Activated CD4-positive, alpha-beta T cell treated with anti-CD3 and anti-CD28 coated beads, Interleukin-2, amount 10 ng/mL, durations not matched to agents 7 days and 5 days (primary cell): ENCODE data around the gene OXTR. TPM values are rescaled to one million over a fixed set of nuclear protein-coding genes. Genes with fewer than 3 reads are reported as not detected.

Source experiments
- CTCF ChIA-PET: fragments of 350-600 bp; sonication (Branson Sonifier 250); formaldehyde crosslinking; loops from one replicate; lab custom pipeline; 2021; ENCODE audit warnings: antibody characterized with exemption; lab: Charles Lee
- POLR2A ChIA-PET: fragments of 350-600 bp; sonication (Branson Sonifier 250); formaldehyde crosslinking; loops from one replicate; lab custom pipeline; 2021; ENCODE audit warnings: antibody characterized with exemption; lab: Charles Lee
- DNase-seq: peaks from one replicate; pipeline ENCODE4 v3.0.0-alpha.2; 2020
- H3K27ac Mint-ChIP-seq: one replicate; pipeline ENCODE4 v1.8.0; 2021; ENCODE audit warnings: mild to moderate bottlenecking, moderate library complexity, mixed read lengths
- H3K27me3 Mint-ChIP-seq: one replicate; pipeline ENCODE4 v1.8.0; 2021; ENCODE audit warnings: mixed read lengths
- H3K36me3 Mint-ChIP-seq: one replicate; pipeline ENCODE4 v1.8.0; 2021; ENCODE audit warnings: low read depth, mixed read lengths
- H3K4me1 Mint-ChIP-seq: one replicate; pipeline ENCODE4 v1.8.0; 2021; ENCODE audit warnings: mixed read lengths
- H3K4me3 Mint-ChIP-seq: one replicate; pipeline ENCODE4 v1.8.0; 2021; ENCODE audit warnings: mild to moderate bottlenecking, moderate library complexity, mixed read lengths
- H3K9me3 Mint-ChIP-seq: one replicate; pipeline ENCODE4 v1.8.0; 2021; ENCODE audit warnings: mixed read lengths
- total RNA-seq, 2 experiments: library from RNA; stranded (reverse); gene quantifications; one replicate each; pipeline ENCODE4 v1.2.3, GENCODE V29; 2021

OXTR gene
- total RNA-seq, 2 experiments from 2014 or later: 0.65 to 0.82 TPM

GRCh38 chr3:8709801-8710507 is 59.5 kb downstream of the OXTR start:
- H3K27ac Mint-ChIP-seq: no peak overlapping the region
- no peaks in the 10 kb centered on the region for H3K27me3 Mint-ChIP-seq
- peaks cover 3% of the 10 kb centered on the region for H3K9me3 Mint-ChIP-seq
- no peak overlapping the region for H3K4me3 Mint-ChIP-seq
- no peak for DNase-seq
- CTCF ChIA-PET: no interaction called here
- POLR2A ChIA-PET: no interaction called here
- H3K36me3 Mint-ChIP-seq: no peaks in the 10 kb centered on the region
- no peaks in the 10 kb centered on the region for H3K4me1 Mint-ChIP-seq

- no peak overlapping the region for H3K27ac Mint-ChIP-seq
- POLR2A ChIA-PET: no interaction called here
- H3K9me3 Mint-ChIP-seq: peaks cover 4% of the 10 kb centered on the region
- no peak for DNase-seq
- CTCF ChIA-PET: no interaction called here
- H3K4me1 Mint-ChIP-seq: no peaks in the 10 kb centered on the region
- no peaks in the 10 kb centered on the region for H3K36me3 Mint-ChIP-seq
- H3K4me3 Mint-ChIP-seq: no peak overlapping the region
- no peaks in the 10 kb centered on the region for H3K27me3 Mint-ChIP-seq
Observed at GRCh38 chr3:8709287-8709686, 60.1 kb downstream of the OXTR start.

- Mint-ChIP-seq H3K4me1 (no peaks in the 10 kb centered on the region), H3K36me3 (no peaks in the 10 kb centered on the region)
- CTCF ChIA-PET: no interaction called here
Observed at GRCh38 chr3:8705575-8705974, 63.8 kb downstream of the OXTR start.

GRCh38 chr3:8702560-8702959 is 66.9 kb downstream of the OXTR start:
- no peaks in the 10 kb centered on the region for H3K36me3 Mint-ChIP-seq
- DNase-seq: no peak
- no peaks in the 10 kb centered on the region for H3K4me1 Mint-ChIP-seq
- peaks cover 7% of the 10 kb centered on the region for H3K9me3 Mint-ChIP-seq
- POLR2A ChIA-PET: no interaction called here
- no peak overlapping the region for H3K27ac Mint-ChIP-seq
- H3K4me3 Mint-ChIP-seq: no peak overlapping the region
- CTCF ChIA-PET: no interaction called here
- H3K27me3 Mint-ChIP-seq: no peaks in the 10 kb centered on the region

More at GRCh38 chr3:8705575-8705974, 63.8 kb downstream of the OXTR start:
- no peak overlapping the region for H3K27ac Mint-ChIP-seq
- H3K27me3 Mint-ChIP-seq: no peaks in the 10 kb centered on the region
- peaks cover 7% of the 10 kb centered on the region for H3K9me3 Mint-ChIP-seq
- POLR2A ChIA-PET: no interaction called here
- DNase-seq: no peak
- H3K4me3 Mint-ChIP-seq: no peak overlapping the region

Other genes with a start within 250 kb of the OXTR start
- not detected for gene SSUH2, start 124.8 kb downstream of the OXTR start, total RNA-seq
- not detected for gene CAV3, start 35.8 kb downstream of the OXTR start, total RNA-seq
- gene RAD18, start 193.9 kb upstream of the OXTR start, total RNA-seq: 10 to 100 TPM; 29.9 to 38.3 TPM